ENCODE results near the gene RS1. TPM values are rescaled to one million over a fixed set of nuclear protein-coding genes. Genes with fewer than 3 reads are reported as not detected.

RS1 gene
- total RNA-seq, 4 donors from 2014 or later = not detected

Other genes with a start within 250 kb of the RS1 start
- gene CDKL5, start 246.5 kb downstream of the RS1 start, total RNA-seq = 10 to 100 TPM in 2 of 4 donors, 1 to 10 TPM in 2; 4.9 to 11.7 (median 7.8) TPM
- gene PPEF1, start 35.5 kb upstream of the RS1 start, total RNA-seq = under 1 TPM in 1 of 4 donors, not detected in 3; 0.19 TPM

All from esophagus squamous epithelium (tissue), 4 donors.